HG03469 (cell line): ENCODE measurements around the gene LRRC14B.
"Not testable (repeated sequence)": the region's sequence is repeated elsewhere in the genome, so short reads cannot be mapped to it uniquely, and the experiment has no call there.

Source experiments
- ATAC-seq: cut with Tn5 transposase; IDR thresholded peaks from one replicate; pipeline ENCODE4 v1.9.1; 2021; ENCODE audit warnings: mild to moderate bottlenecking, moderate library complexity, moderate number of reproducible peaks; ENCODE audit not compliant: unreplicated experiment

Gene LRRC14B

DNA sequence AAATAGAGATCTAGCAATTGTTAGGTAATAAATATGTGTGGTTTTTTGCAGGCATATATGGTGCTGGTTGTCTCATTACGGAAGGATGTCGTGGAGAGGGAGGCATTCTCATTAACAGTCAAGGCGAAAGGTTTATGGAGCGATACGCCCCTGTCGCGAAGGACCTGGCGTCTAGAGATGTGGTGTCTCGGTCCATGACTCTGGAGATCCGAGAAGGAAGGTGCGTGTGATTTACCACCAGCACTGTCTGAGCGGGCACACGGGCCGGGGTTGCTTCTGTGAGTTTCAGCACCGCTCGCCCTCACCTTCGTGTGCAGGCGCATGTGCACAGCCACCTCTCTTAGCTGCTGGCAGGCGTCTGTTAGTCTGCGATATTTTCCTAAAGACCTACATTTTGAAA lies 42.1 kb downstream of the LRRC14B start:
- not testable (repeated sequence) for ATAC-seq

DNA sequence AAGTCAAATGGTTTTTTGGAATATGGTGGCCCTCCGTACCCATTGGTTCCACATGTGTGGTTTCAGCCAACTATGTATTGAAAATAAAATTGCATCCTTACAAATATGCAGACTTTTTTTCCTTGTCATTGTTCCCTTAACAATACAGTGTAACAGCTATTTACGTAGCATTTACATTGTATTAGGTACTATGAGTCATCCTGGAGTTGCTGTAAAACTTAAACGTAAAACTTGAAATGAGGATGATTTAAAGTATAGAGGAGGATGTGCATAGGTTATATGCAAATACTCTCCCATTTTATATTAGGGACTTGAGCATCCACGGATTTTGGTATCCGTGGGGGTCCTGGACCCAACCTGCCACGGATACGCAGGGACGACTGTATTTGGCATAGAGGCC lies 43.2 kb downstream of the LRRC14B start:
- ATAC-seq = no peak

DNA sequence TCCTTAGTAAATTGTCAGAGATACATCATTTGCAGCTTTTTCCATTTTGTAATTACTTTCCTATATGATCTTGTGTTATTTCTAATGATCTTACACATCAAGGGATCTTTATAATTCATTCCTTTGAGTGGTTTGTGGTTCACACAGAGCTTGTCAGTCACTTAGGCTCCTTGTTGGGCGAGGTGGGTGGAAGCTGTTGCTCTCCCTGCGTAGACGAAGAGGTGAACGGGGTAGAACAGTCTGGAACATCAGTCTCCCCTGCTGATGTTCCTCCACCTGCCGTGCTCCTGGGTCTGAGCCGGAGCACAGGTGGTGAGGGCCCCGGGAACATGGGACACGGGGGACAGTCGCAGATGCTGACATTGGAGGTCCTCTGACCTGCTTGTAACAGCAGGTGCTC lies 44.2 kb downstream of the LRRC14B start:
- not testable (repeated sequence) for ATAC-seq

DNA sequence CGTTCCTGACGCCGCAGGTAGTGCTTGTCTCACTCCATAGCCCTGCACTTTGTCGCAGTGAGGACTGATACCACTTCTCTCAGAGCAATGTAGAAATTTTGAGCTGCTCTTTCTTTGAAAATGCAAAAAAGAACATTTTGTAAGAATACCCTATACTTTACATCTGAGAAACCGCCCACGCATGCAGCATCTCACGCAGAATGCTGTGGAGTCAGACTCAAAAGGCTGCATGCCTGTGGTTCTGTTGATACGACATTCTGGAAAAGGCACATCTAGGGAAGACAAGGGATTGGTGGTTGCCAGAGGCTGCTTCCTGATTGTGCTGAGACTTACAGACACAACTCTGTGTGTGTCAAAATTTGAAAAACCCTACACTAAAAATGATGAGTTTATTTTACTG lies 46.6 kb downstream of the LRRC14B start:
- ATAC-seq = not testable (repeated sequence)

DNA sequence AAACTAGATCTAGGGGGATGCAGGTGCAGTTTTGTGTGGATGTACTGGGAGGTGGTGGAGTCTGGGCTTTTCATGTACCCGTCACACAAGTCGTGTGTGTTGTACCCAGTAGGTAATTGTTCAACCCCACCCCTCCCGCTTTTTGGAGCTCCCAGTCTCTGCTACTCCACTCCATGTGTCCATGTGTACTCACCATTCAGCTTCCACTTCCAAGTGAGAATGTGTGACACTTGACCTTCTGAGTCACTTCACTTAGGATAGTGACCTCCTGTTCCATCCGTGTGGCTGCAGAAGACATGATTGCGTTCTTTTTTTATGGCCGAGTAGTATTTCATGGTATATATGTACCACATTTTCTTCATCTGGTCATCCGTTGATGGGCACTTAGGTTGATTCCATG lies 49.3 kb downstream of the LRRC14B start:
- not testable (repeated sequence) for ATAC-seq

DNA sequence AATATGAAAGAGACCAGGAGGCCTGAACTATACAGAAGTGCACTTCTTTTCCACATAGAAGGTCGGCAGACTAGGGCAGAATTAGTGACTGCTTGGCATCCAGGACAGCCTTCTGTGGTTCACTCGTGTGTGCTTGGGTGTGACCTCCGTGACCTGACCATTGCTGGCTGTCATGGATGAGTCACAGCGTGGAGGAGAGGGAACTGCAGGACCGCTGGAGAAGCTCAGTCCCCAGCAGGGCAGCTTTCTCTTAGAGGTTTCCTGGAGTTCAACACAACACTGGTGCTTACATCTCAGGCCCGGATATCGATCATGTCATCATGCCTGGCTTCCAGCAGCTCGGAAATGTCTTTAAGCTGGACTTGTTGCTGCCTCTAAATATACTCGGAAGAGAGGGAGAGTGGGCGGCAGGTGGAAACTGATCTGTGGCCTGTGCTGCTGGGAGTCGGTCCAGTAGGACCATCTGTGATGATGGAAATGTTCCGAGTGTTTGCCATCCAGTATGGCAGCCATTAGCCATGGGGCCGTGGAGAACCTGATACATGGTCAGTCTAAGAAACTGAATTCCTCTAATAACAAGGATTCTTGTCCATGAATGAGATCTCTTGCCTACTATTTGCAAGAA lies 49.9 kb downstream of the LRRC14B start:
- ATAC-seq = not testable (repeated sequence)

DNA sequence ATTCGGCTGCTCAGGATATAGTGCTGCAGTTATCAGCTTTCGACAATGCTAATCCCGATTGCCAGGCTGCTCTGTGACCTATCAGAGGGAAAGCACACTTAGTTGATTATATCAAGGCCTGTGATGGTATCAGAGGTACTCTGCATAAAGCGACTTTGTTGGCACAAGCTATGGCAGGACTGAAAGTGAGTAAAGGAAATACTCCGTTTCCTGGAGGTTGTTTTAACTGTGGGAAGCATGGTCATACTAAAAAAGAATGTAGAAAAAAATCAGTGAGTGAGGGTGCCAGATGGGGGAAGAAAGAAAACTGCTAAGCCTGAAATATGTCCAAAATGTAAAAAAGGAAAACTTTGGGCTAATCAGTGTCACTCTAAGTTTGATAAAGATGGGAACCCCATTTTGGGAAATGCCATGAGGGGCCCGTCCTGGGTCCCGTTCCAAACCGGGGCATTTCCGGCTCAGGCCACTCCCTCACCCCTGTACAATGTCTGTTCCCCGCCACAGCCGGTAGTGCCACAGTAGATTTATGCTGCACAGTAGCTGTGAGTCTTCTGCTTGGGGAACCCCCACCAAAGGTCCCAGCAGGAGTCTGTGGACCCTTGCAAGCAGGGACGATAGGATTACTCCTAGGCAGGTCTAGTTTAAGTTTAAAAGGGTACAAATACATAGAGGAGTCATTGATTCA lies 52.5 kb downstream of the LRRC14B start:
- not testable (repeated sequence) for ATAC-seq

DNA sequence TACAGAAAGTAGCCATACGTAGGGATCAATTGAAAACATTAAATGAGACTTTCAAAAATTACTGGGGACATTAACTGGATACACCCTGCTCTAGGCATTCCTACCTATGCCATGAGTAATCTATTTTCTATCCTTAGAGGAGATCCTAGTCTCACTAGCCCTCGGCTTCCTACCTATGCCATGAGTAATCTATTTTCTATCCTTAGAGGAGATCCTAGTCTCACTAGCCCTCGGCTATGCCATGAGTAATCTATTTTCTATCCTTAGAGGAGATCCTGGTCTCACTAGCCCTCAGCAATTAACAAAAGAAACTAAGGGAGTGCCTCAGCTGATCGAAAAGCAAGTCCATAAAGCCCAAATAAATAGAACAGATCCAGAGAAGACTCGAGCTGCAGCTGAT lies 54.4 kb downstream of the LRRC14B start:
- not testable (repeated sequence) for ATAC-seq
